GM21737 (cell line): ENCODE results near the gene GCKR.

Source experiments
- ATAC-seq: cut with Tn5 transposase; IDR thresholded peaks from one replicate; pipeline ENCODE4 v1.9.1; 2021; ENCODE audit warnings: mild to moderate bottlenecking, moderate library complexity; ENCODE audit not compliant: unreplicated experiment

Gene GCKR, protein sequence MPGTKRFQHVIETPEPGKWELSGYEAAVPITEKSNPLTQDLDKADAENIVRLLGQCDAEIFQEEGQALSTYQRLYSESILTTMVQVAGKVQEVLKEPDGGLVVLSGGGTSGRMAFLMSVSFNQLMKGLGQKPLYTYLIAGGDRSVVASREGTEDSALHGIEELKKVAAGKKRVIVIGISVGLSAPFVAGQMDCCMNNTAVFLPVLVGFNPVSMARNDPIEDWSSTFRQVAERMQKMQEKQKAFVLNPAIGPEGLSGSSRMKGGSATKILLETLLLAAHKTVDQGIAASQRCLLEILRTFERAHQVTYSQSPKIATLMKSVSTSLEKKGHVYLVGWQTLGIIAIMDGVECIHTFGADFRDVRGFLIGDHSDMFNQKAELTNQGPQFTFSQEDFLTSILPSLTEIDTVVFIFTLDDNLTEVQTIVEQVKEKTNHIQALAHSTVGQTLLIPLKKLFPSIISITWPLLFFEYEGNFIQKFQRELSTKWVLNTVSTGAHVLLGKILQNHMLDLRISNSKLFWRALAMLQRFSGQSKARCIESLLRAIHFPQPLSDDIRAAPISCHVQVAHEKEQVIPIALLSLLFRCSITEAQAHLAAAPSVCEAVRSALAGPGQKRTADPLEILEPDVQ

DNA sequence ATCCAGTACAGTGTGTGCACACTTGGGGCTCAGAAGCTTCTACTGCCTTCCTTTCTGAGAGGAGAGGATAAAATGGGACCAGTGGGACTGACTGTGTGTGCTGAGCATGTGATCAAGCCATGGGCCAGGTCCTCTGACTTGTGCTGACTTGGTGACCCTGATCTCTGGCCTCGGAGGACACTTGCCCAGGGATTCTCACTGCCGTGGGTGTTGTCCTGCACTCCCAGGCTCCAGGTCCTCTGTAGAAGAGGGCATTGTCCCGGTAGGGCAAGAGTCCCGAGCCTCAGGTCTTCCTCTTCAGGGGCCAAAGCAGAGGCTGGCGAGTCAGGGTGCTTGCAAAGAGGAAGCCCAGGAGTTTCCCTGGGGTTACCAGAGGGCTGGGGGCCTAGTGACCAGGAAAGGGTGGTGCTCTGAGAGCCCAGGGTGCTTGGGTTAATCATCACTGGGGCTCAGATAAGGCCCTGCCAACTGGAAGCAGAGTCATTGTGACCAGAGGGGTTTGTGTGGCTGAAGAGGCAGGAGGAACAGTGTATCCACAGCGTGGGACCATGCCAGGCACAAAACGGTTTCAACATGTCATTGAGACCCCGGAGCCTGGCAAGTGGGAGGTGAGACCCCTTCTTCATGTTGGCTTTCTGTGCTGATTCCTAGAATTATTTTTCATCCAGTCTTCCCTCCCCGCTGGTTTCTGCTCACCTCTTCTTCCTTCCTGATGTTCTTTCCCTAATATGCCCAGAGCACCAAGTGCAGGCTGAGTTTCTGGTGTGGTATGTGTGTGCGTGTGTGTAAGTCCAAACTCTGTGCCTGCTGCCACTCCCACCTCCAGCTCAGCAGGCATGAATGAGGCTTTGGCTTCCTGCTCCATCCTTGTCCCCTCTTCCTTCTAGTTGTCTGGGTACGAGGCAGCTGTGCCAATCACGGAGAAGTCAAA lies at the start of gene GCKR:
Gene GCKR (plus strand): TSS at position 483 of the 931 bp plus-strand sequence. CDS start 66 bp downstream, at position 549.
- no peak for ATAC-seq

DNA sequence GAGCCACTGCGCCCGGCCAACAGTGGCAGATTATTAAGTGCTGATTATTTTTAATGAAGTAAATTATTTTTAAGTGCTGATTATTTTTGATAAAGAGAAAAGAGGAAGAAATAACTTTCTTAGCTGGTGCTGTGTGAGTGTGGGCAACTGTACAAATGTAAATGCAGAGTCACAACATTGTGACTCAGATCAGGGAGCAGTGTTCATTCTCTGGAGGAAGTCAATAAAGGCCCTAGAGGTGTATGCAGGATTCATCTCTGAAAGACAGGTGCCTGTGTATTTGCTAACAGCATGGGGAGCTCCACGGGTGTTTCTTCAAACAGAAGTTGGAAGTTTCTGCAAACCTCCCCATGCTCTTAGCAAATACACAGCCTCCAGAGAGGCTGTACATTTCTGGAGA lies 48.3 kb upstream of the GCKR start:
- ATAC-seq: no peak

DNA sequence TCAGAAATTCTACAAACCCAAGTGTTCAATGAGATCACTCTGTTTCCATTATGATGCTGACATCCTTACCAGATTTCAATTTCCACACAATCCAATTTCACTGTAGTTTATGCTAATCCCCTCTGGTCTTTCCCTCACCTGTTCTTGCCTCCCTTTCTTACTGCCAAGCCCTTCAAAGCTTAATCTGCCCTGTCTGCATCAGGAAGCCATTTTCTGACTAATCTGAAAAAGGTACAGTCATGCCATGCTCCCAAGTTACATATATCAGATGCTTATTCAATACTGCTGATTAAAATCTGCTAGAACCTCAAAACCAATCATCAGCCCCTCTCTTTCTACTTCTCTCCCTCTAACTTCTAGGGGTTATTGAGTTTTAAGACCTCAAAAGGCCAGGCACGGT lies 45.5 kb upstream of the GCKR start:
- no peak for ATAC-seq

DNA sequence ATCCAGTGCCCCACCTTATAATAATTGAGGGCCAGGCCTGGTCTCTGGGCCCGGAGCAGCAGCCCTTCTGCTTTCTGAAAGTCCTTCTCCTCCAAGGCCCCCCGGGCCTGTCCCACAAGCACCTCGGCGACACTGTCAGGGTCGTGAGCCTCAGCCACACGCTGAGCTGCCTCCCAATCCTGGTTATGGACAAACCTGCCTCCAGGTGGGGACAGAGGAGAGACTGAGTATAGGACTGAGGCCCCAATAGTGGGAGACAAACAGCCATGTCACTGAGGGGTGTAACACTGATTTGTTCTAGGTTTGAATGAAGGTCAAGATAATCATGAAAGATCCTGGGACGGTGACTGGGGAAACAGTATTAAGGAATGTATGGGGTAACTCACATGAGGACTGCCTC lies 42.7 kb upstream of the GCKR start:
- ATAC-seq: no peak

DNA sequence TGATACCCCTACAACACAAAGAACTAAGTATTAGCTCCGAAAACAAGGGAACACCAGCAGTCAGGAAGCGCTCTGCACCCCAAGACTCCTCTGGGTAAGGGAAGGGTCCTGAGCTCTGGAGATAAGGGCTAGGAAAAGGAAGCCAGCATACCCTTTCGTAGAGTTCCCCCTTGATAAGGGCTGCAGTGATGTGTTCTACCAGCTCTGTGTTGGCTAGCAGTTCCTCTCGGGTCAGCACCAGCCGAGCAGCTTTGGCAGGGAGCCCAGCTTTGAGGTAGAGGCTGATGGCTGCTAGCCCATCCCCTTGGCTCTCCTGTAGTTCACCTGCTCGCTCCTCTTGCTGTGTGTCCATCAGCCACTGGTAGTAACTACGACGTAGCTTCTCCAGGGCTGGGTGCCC lies 35.5 kb upstream of the GCKR start:
- no peak for ATAC-seq

DNA sequence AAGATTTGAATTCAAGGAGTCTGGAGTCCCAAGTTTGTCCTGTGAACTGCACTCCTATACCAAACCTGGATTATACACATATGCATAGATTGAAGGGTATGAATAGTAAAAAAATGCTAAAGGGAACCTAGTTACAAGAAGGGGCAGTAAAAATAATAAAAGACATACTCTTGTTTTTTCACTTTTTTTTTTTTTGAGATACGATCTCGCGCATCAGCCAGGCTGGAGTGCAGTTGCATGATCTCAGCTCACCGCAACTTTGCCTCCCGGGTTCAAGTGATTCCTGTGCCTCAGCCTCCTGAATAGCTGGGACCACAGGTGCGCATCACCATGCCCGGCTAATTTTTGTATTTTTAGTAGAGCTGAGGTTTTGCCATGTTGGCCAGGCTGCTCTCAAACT lies 32.2 kb upstream of the GCKR start:
- ATAC-seq: no peak

DNA sequence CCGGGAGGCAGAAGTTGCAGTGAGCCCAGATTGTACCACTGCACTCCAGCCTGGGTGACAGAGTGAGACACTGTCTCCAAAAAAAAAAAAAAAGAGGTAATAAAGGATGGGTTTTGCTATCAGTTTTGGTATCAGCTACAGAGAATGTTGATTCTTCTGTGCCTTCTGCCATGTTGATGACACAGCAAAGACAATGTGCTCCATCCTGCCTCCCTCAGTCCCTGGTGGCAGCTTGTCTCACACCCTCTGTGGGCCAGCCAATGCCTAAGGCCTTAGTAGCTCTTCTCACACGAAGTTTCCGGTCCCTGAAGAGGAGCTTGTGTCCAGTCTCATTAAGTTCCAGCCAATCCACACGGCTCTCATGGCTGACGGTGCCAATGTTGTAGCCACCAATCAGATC lies 24.7 kb upstream of the GCKR start:
- no peak for ATAC-seq

DNA sequence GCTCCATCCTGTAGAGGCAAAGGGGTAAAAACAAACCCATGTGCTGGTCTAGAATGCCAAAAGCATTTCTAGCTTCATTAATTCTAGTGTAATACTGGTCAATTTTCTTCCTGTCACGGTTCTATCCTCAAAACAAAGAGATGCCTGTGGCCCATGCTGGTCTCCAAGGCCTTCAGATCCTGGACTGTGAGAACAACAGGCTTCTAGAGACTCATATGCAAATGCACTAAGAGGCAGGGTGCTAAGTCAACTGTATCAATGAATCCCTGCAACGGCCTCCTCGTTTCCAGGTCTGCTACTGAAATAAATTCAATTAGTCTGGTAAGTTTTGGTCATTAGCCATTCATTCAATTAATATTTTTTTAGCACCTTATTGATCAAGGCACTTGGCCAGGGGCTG lies 11.1 kb upstream of the GCKR start:
- no peak for ATAC-seq

DNA sequence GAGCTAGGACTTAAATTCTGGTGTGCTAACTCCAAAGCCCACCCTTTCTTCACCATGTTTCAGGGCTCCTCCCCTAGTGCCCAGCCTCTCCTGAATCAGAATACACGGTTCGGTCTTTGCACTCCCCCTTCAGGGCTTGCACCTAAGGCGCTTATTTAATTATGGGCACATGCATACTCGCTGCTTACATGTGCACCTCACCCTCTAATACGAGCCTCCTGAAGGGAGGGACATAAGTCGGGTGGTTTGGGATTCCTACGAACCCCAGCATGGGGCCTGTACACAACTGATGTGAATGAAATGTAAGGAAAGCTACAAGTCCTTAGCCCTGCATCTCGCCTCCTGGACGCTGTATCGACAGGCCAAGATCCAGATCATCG lies 7.5 kb upstream of the GCKR start:
- ATAC-seq: no peak

DNA sequence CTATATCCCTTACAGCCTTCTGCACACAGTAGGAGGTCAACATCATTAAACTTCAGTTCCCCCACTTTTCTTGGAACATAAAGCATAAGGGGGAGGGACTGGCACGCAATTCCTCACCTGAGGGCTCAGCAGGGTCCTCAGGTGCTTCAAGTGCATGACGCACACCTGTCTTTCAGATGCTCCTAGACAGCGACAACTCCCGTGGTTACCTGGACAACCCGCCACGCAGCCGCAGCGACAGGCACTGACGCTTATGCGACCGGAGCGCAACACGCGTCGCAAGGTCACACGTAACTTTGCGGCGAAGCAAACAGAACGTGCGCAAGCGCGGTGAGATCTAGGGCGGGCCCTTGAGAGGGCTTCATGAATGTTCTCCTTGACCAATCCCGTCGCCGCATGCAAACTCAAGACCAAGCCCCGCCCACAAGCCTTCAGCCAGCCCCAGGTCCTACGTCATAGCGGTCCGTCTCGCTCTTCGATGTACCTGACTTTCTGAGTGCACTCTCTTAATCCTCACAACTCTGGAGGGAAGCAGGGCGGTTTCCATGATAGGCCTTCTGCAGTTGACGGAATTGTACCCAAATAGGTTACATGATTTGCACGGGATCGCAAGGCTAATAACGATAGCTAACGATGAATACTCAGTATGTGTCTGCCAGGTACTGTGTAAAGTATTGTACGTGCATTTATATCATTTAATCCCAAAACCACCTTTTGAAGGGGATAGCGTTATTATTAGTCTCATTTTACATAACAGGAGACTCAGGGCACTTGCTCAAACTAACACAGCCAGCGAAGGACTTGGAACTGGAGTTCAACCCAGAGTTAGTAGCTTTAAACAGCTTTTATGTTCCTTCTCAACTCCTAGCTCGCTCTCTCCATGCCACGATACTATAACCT lies 6.9 kb upstream of the GCKR start, which contains the start of gene IFT172:
Gene IFT172 (minus strand): TSS at position 246 of the 900 bp plus-strand sequence. CDS start 90 bp downstream, at position 156.
- peak; percentile 92 for ATAC-seq

DNA sequence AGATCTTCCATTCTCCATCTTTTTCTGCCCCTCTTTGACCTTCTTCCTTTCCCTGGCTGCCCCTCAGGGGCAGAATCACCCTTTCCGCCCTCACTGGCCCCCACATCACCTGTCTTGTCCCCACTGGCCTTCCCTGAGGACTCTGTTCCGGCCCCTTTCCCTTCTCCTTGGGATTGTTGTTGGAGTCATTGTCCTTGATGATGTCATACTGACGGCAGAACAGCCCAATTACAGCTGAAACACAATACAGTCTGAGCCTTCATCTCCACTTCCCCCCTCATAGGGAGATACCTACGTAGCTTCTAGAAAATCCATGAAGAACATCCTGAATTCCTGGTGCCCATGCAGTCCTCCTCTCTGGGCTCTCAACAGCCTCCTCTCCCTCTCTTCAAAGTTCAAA lies 4.1 kb upstream of the GCKR start:
- ATAC-seq: no peak

DNA sequence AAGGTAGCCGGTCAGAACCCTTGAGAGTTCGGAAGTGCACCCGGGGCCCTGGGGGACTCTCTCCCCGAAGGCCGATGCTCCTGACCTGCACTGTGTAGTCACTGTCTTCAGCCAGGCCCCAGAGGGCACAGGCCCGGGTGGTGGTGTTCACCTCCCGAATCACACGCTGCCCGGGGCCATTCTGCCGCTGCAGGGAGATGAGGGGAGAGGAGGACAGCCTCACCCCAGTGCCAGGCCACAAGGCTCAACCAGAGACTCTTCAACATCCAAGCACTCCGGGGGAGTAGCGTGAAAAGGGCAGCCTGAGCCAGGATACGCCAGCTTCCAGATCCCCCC lies 2.7 kb upstream of the GCKR start:
- ATAC-seq: no peak

DNA sequence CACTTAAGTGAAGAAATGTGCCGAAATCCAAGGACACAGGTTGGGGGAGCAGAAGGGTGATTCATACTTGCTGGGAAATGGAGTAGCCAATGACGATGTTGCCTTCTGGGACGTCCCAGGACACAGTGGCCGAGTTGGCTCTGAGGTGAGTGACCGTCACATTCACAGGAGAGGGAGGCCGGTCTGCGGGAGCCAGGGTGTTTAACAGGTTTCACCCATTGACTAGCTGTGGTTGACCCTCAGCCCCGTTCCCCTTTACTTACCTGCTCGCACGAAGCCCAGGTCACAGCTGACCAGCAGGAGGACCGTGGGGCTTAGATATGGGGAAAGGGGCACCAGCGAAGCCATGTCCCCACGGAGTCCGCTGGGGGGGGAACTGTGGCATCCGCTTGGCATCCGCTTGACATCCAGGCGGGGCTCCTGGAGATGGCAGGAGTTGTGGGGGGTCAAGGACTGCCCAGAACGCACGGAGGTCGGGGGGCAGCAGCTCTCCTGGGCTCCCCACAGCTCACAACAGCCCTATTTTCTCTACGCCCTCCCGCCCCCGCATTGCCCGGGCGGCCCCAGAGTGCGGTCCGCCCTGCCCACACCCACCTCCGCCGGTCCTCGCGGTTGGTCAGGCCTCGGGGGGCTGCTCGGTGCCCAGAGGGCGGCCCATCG lies 2.2 kb upstream of the GCKR start:
- ATAC-seq: no peak

DNA sequence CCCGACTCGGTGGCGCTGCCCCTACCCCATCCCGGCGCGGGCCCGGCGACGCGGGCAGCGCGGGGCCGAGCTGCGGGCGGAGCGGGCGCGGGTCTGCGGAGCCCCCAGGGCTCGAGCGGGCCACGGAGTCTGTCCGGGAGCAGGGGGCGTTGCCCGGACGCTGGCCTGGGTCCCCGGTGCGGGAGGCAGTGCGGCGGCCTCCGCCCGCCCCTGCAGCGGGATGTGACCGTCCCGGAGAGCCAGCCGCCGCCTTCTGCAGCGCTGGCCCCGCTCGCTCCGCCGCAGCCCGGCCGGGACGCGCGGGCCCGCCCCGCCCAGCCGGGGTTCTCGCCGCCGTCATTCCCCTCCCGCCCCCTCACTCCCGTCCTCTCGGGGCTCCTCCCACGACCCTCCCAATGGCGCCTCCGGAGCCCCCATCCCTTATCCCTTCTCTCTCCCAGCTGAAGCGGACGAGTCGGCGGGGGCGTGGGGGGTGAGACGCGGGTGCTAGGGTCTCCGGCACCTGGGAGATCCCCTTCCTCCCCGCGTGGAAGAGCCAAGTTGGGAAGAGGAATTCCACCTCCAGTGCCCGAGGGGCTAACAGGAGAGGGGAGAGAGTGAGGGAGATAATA lies 1.6 kb upstream of the GCKR start, which contains the start of gene FNDC4:
Gene FNDC4 (minus strand): TSS at position 257 of the 611 bp plus-strand sequence. CDS start 521 bp downstream, outside the sequence.
- no peak for ATAC-seq

DNA sequence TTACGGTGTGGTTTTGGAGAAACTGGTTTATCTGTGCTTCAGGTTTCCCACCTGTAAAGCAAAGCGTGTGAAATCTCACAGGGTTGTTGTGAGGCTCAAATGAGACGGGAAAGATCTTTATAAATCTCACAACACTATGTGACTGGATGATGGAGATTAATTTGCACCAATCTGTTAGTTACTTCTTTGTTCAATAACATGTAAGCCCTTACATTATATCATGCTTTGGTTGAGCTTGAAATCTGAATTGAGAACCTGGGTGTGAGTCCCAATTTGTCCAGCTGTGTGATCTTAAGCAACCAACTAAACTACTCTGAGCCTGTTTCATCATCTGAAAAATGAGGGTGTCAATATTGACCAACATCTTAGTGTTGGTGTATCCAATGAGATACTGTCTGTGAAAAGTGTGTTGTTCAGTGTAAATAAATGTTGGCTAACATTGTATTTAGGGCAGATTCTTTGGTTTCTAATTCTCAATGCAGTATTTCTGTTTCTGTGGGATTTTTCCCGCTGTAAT lies 741 bp upstream of the GCKR start:
- no peak for ATAC-seq

DNA sequence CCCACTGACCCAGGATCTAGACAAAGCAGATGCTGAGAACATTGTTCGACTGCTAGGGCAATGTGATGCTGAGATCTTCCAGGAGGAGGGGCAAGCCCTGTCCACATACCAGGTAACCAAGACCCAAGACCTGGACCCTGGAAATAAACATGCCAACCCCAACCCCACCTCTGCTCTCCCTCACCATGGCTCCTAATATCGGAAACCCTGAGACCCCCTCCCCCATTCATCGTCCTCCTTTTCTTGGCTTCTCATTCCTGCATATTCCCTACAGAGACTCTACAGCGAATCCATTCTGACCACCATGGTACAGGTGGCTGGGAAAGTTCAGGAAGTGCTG lies 619 bp downstream of the GCKR start:
- ATAC-seq: no peak

DNA sequence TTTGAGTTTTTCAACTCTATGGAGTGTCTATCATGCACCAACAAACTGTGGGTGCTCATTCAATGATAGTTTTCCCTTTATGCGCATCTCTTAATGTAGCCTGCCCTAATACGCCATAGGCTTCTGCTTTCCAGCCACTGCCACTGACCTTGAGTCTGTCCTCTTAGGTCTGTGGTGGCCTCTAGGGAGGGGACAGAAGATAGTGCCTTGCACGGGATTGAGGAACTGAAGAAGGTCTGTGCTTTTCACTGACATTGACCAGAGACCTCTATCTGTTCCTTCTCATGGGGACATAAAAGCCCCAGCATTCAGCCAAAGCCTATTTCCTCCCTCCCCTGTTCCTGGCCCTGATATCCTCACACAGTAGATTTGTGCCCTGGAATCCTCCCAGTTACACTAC lies 2.3 kb downstream of the GCKR start:
- no peak for ATAC-seq

DNA sequence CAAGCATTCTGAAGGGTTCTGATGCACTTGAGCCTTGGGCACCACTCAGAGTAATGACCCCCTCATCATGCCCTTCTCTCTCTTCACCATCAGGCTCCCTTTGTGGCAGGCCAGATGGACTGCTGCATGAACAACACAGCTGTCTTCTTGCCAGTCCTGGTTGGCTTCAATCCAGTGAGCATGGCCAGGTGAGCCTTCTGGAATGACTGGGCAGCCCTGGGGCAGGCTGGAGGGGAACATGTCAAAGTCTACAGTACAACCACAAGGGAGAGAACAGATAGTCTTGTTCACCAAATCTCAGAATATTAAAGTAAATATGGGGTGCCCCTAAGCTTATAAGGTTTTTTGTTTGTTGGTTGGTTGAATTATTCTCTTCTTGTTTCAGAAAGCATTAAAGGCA lies 4.4 kb downstream of the GCKR start:
- no peak for ATAC-seq

DNA sequence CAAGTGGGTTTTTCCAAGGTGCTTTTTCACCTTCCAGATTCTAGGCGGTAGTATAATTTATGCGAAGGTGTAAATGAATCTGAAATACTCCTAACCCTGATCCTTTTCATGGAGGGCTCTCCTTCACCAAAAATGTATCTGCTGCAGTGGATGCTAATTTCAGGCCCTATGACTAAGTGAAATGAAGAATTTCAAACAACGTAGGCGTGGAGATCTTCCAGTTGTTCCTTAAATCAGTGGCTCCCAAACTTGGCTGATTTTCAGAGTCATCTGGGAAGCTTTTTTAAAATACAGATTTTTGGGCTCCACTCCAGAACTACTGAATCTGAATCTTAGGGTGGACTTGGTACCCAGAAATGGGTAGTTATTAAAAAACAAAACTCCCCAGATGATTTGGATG lies 5.5 kb downstream of the GCKR start:
- ATAC-seq: no peak
